Measurements from ENCODE around the gene GNG14. TPM values are rescaled to one million over a fixed set of nuclear protein-coding genes. Genes with fewer than 3 reads are reported as not detected.
A peak's percentile ranks its signal among the peaks of the same experiment; 100 is the strongest.

GNG14 gene
- polyA plus RNA-seq, 3 donors = not detected

GRCh38 chr19:12694641-12695040, 6.8 kb downstream of the GNG14 start:
- Histone ChIP-seq H3K4me1 (ENCODE audit: control insufficient read depth in 1 of 2, insufficient read depth in 2 of 2, low read length in 2 of 2) (peaks cover 29 to 32% of the 10 kb centered on the region in 2 donors), H3K27me3 (ENCODE audit: control insufficient read depth in 2 of 2, insufficient read depth in 2 of 2, low read length in 2 of 2) (no peaks in the 10 kb centered on the region), H4K20me1 (ENCODE audit: insufficient read depth, low read length) (no peaks in the 10 kb centered on the region), H3K9ac (ENCODE audit: insufficient read depth, low read length, poor library complexity, severe bottlenecking) (no peak overlapping the region), H3K4me3 (replicated peaks in 1 of 3; ENCODE audit: low read depth in 2 of 3, low read length in 3 of 3) (no peak overlapping the region), H3K27ac (ENCODE audit: low read depth in 1 of 2, low read length in 2 of 2) (no peak overlapping the region), H3K79me2 (ENCODE audit: insufficient read depth, low read length) (no peaks in the 10 kb centered on the region), H3K4me2 (replicated peaks; ENCODE audit: extremely low read depth, low read length, poor library complexity, severe bottlenecking) (no peak overlapping the region), H3K9me3 (replicated peaks in 1 of 2; ENCODE audit: control insufficient read depth in 1 of 2, insufficient read depth in 1 of 2, low read length in 2 of 2) (no peaks in the 10 kb centered on the region), H3K36me3 (replicated peaks in 1 of 2; ENCODE audit: control insufficient read depth in 1 of 2, insufficient read depth in 2 of 2, low read length in 2 of 2) (no peaks in the 10 kb centered on the region), H2AFZ (ENCODE audit: insufficient read depth, low read depth, low read length, poor library complexity, severe bottlenecking) (no peak overlapping the region)
- 90% methylated on average over 16 of the region's 16 CpGs for WGBS (ENCODE audit: insufficient coverage)
- TF ChIP-seq CTCF (IDR thresholded peaks at IDR 0.05) = no peak
- Mint-ChIP-seq H3K4me3 (no peak overlapping the region), H3K9me3 (no peaks in the 10 kb centered on the region), H3K27me3 (ENCODE audit: low read depth in 3 of 3) (peaks cover 0 to 1% (median 0%) of the 10 kb centered on the region in 3 donors), H3K4me1 (peaks cover 19% of the 10 kb centered on the region), H3K27ac (peak overlapping the region in 1 of 7 donors; percentile 40), H3K36me3 (peaks cover 4 to 6% of the 10 kb centered on the region in 2 donors)
- no peak for DNase-seq
- intact Hi-C loops (cut with micrococcal nuclease) = no loop called here

GRCh38 chr19:12695096-12695495, 7.3 kb downstream of the GNG14 start:
- 45% methylated on average over 2 of the region's 2 CpGs for WGBS (ENCODE audit: insufficient coverage)
- Mint-ChIP-seq H3K27ac (peak overlapping the region in 1 of 7 donors; percentile 26), H3K4me1 (peaks cover 20% of the 10 kb centered on the region), H3K4me3 (no peak overlapping the region), H3K27me3 (ENCODE audit: low read depth in 3 of 3) (peaks cover 0 to 1% (median 0%) of the 10 kb centered on the region in 3 donors), H3K9me3 (no peaks in the 10 kb centered on the region), H3K36me3 (peaks cover 5 to 11% of the 10 kb centered on the region in 2 donors)
- Histone ChIP-seq H4K20me1 (ENCODE audit: insufficient read depth, low read length) (no peaks in the 10 kb centered on the region), H3K27me3 (ENCODE audit: control insufficient read depth in 2 of 2, insufficient read depth in 2 of 2, low read length in 2 of 2) (no peaks in the 10 kb centered on the region), H3K27ac (ENCODE audit: low read depth in 1 of 2, low read length in 2 of 2) (no peak overlapping the region), H3K4me3 (replicated peaks in 1 of 3; ENCODE audit: low read depth in 2 of 3, low read length in 3 of 3) (no peak overlapping the region), H2AFZ (ENCODE audit: insufficient read depth, low read depth, low read length, poor library complexity, severe bottlenecking) (peak overlapping the region; percentile 97), H3K9me3 (replicated peaks in 1 of 2; ENCODE audit: control insufficient read depth in 1 of 2, insufficient read depth in 1 of 2, low read length in 2 of 2) (no peaks in the 10 kb centered on the region), H3K9ac (ENCODE audit: insufficient read depth, low read length, poor library complexity, severe bottlenecking) (no peak overlapping the region), H3K79me2 (ENCODE audit: insufficient read depth, low read length) (no peaks in the 10 kb centered on the region), H3K4me2 (replicated peaks; ENCODE audit: extremely low read depth, low read length, poor library complexity, severe bottlenecking) (no peak overlapping the region), H3K4me1 (ENCODE audit: control insufficient read depth in 1 of 2, insufficient read depth in 2 of 2, low read length in 2 of 2) (peaks cover 29 to 32% of the 10 kb centered on the region in 2 donors), H3K36me3 (replicated peaks in 1 of 2; ENCODE audit: control insufficient read depth in 1 of 2, insufficient read depth in 2 of 2, low read length in 2 of 2) (peaks cover 0 to 4% of the 10 kb centered on the region in 2 donors)
- intact Hi-C loops (cut with micrococcal nuclease) = no loop called here
- no peak for DNase-seq
- TF ChIP-seq CTCF (IDR thresholded peaks at IDR 0.05) = no peak
